HG03342 (cell line): ENCODE data around the gene IFI6.

ENCODE experiments used
- ATAC-seq: cut with Tn5 transposase; IDR thresholded peaks from one replicate; pipeline ENCODE4 v1.9.1; 2021; ENCODE audit warnings: mild to moderate bottlenecking, moderate library complexity; ENCODE audit not compliant: unreplicated experiment

The IFI6 gene

GRCh38 chr1:27676410-27676809, 4.4 kb upstream of the IFI6 start:
- no peak for ATAC-seq

DNA sequence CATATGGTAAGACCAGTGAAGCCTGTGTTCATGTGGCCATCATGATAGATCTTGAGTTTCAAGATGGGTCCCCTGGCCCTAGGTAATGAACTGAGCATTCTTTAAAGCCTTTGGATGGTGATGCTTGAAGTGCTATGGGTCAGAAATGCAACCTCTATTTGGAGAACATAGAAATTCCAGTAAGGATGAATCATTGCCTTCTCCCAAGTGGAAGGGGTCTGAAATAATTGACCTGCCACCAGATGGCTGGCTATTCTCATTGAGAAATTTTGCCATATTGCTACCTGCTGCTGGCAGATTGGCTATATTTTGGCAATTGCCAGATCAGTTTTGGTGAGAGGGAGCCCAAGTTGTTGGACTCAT, 739 bp upstream of the IFI6 start:
- no peak for ATAC-seq

DNA sequence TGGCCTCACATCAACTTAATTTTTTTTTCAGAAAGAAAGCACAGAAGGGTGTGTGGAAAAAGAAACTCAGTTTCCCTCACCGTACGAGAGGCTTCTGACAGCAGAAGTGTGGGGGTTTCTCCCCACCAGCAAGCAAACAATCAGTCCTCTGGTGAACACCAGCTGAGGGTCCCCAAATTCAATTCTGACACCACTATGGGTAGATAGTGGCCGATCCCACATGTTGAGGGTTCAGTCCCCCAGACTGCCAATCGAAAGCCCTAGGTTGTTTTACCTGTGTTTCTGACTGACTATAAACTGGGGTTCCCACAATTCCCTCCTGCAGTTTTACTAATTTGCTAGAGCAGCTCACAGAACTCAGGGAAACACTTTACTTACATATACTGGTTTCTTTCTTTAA, 2.1 kb downstream of the IFI6 start:
- ATAC-seq: no peak

GRCh38 chr1:27668808-27669723, 2.9 kb downstream of the IFI6 start:
- no peak for ATAC-seq

DNA sequence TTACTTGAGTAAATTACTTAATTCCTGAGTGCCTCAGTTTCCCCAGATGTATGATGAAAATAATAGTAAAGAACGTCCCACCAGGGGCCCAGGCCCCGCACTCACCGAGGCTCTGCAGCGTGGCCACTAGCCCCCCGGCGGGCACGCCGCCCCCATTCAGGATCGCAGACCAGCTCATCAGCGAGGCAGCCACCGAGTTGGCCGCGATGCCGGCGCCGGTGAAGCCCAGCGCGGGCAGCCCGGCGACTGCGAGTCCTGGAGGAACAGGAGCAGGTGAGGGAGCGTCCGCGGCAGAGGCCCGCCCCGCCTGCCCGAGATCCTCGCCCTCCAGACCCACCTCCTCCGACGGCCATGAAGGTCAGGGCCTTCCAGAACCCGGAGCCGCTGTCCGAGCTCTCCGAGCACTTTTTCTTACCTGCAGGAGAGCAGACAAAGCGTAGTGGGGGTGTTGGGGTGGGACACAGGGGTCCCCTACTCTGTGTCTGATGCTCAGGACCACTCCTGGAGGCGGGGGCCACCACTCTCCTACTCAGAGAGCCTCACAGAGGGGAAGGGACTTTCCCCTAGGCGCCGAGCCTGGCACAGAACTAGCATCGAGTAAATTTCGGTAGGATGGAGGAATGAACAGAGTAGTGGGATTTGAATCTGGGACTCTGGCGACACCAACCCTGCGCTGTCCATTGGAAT, 3.7 kb downstream of the IFI6 start:
- no peak for ATAC-seq

DNA sequence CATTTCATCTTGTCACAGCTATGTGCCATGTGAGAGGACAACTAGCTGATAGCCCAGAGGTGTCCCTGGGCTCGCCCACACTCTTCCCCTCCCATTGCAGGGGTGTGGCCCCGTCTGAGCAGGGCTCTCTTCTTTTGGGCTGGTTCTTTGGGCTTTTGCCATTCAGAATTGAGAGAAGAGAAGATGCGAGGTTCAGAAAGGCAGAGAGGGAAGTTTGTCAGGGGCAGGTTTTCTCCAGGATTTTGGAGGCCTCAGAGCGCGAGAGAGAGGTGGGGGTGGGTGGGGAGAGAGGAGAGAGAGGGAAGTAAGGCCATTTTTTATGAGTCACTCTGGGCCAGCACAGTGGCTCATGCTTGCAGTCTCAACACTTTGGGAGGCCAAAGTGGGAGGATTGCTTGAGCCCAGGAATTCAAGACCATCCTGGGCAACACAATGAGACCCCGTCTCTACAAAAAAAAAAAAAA, 5.2 kb downstream of the IFI6 start:
- no peak for ATAC-seq

DNA sequence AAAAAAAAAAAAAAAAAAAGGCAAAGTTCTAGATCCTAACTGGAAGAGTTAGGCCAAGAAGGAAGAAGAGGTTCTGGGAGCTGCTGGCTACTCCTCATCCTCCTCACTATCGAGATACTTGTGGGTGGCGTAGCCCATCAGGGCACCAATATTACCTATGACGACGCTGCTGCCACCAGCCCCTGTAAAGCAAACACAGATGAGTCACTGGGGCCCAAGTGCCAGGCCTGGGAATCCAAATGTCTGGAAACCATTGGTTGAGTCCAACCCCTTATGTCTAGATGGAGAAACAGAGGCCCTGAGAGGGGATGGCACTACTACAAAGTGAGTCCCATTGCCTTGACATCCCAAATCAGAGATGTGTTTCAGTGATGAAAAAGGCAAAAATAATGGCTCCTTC, 5.7 kb downstream of the IFI6 start:
- ATAC-seq: no peak

GRCh38 chr1:27665016-27665651, 6.9 kb downstream of the IFI6 start:
- no peak for ATAC-seq

DNA sequence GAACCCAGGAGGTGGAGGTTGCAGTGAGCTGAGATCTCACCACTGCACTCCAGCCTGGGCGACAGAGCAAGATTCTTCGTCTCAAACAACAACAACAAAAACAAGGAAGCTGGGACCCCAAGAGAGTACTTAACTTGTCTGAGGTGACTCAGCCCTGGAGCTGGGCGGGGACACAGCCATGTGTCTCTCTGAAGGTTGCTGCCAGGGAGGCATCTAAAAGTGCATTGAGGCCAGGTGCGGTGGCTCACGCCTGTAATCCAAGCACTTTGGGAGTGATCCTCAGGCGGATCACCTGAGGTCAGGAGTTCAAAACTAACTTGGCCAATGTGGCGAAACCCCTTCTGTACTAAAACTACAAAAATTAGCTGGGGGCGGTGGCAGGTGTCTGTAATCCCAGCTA, 7.7 kb downstream of the IFI6 start:
- ATAC-seq: no peak

- ATAC-seq: no peak
Measured at GRCh38 chr1:27662707-27663393, 9.1 kb downstream of the IFI6 start.

DNA sequence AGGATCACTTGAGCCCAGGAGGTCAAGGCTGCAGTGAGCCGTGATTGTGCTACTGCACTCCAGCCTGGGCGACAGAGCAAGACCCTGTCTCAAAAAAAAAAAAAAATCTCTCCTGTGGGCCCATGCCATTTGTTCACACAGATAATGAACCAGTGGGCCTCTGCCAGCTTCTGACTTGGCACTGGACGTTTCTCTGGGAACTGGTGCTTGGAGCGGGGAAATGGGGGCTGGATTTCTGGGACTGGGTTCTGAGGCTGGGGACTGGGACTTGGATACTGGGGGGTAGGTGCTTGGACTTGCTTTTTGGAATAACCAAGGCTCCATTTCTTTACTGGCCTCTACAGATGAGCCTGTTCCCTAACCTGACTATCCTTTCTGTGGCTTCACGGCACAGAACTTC, 9.7 kb downstream of the IFI6 start:
- ATAC-seq: no peak

- no peak for ATAC-seq
Measured at GRCh38 chr1:27661412-27662075, 10.4 kb downstream of the IFI6 start.

DNA sequence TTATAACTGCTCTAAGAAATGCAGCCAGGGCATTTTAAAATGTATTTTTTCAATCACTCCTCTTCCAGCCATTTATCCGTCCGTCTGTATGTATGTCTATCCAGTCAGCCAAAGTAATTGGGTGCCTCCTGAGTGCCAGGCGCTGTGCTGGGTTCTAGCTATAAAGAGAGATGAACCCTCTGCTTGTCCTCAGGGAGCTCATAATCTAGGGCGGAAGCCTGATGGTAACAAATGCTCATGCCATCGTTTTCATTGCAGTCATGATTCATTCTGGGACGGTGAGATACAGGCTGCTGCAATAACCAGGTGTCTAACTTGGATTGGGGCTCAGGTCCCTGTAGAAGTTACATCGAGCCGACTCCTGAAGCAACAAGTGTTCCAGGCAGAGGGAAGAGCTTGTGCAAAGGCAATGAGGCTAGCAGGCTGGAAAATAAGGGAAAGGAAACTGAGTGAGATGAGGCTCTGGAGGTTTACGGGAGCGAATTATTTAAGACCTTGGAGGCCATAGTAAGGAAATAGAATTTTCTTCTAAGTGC, 11.6 kb downstream of the IFI6 start:
- no peak for ATAC-seq

DNA sequence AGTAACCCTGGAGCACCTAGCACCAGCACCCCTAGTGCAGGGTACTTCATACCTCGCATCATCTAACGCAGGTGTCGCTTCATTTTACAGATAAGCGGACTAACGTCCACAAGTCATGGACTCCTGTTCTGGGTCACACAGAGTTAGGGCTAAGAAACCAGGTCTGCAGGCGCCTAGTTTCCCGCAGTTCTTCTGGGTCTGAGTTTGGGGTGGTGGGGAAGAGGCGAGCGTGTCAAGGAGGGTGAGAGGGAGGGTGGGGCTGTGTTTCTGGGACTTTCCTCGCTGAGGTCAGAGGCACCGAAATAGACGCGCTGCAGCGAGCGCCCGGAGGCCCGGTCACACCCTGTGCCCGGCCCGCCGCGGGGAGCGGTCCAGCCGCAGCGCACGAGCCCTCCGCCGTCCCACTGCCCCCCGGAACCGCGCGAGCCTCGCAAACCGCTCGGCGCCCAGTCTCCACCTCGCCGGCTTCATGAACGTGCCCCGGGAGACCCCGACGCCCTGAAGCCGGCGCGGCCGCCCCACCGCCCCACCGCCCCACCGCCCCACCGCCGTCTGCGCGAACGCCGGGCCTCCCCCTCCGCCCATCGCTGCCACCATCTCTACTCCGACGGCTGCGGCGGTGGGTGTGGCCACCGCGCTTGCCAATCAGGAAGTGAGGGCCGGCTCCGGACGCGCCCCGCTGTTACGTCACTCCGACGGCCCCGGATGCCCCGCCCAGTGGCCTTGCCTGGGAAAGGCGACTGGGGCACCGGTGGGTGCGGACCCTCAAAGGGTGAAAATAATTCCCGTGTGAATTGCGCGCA, 12.3 kb downstream of the IFI6 start:
- ATAC-seq: peak; percentile 59

GRCh38 chr1:27658951-27659496, 13.0 kb downstream of the IFI6 start:
- peak; percentile 15 for ATAC-seq

DNA sequence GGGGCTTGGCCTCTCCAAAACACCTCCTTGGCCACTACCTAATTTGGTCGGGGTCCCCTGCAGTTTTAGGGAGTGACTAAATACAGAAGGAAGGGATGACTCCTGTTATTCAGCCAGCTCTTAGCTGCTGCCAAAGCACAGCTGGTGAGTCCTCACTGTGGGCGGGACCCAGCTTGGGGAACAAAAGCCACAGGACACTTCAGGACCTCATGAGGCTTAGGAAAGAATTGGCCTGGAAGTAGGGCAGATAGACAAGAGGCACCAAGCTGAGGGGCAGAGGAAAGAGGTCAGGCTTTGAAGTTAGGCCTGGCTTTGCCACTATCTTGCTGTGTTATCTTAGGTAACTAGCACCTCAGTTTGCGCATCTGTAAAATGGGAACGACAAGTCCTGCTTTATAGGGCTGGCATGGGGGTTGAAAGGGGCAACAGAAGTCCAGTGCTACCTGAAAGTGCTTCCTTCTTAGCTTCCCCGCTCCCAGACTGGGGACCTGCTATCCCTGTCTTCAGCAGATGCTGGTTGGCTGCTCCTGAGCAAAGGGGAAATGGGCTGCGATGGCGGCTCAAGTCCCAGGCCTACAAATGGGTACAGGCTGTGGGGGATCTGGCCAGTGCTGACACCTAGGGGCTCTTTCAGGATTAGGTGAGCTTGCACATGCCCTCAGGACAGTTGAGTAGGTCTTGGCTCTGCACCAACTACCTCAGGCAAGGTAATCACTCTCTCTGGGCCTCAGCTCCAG, 15.7 kb downstream of the IFI6 start:
- ATAC-seq: no peak

- no peak for ATAC-seq
Measured at GRCh38 chr1:27655151-27655937, 16.6 kb downstream of the IFI6 start.
